Rectal smooth muscle tissue (tissue), 1 donor: Measurements from ENCODE around the gene PCYT1A.

Experiments
- H3K27ac ChIP-seq: one replicate; pipeline ENCODE4 v1.7.0; 2013; ENCODE audit warnings: low read depth, low read length, inconsistent platforms
- H3K27me3 ChIP-seq: one replicate; pipeline ENCODE4 v1.7.0; 2013; ENCODE audit warnings: low read length; ENCODE audit not compliant: control insufficient read depth, insufficient read depth
- H3K36me3 ChIP-seq: one replicate; pipeline ENCODE4 v1.7.0; 2013; ENCODE audit warnings: low read length; ENCODE audit not compliant: control insufficient read depth, insufficient read depth
- H3K4me1 ChIP-seq: one replicate; pipeline ENCODE4 v1.7.0; 2013; ENCODE audit warnings: low read length; ENCODE audit not compliant: control insufficient read depth, insufficient read depth
- H3K4me3 ChIP-seq: one replicate; pipeline ENCODE4 v1.7.0; 2013; ENCODE audit warnings: low read length
- H3K9ac ChIP-seq: one replicate; pipeline ENCODE4 v1.7.0; 2013; ENCODE audit warnings: low read length

PCYT1A gene

DNA sequence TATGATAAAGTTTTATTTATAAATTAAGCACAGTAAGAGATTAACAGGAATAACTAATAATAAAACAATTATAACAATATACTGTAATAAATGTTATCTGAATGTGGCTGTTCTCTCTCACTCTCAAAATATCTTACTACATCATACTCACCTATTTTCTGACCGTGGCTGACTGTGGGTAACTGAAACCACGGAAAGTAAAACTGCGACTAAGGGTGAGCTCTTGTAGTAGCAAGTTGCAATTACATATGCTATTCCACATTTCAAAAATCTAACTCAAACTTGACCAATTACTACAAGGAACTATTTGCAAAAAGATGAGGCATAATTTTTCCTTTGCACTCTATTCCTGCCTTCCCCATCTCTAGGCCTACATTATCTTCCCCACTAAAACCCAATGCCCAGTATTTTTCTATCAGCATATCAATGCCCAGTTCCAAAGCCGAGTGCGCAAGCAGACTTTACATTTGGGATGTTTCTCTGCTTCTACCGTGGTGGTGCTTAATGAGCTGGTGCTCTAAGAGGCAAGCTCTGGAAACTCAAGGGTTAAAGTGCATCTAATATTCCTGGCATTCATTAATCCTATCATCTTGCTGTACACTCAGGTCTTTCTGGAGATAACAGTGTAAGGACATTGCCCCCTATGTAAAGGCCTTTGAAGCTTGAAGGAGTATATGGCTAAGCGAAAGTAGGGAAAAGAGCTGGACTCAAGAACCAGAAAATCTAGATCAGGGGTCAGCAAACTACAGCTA lies 6.7 kb downstream of the PCYT1A start:
- Histone ChIP-seq H3K4me3 (no peak overlapping the region), H3K9ac (no peak overlapping the region), H3K27ac (no peak overlapping the region), H3K36me3 (no peaks in the 10 kb centered on the region), H3K27me3 (no peaks in the 10 kb centered on the region), H3K4me1 (no peaks in the 10 kb centered on the region)

- no peaks in the 10 kb centered on the region for H3K4me1 ChIP-seq
- peaks cover 8% of the 10 kb centered on the region for H3K36me3 ChIP-seq
- no peak overlapping the region for H3K4me3 ChIP-seq
- no peak overlapping the region for H3K27ac ChIP-seq
- H3K27me3 ChIP-seq = no peaks in the 10 kb centered on the region
- H3K9ac ChIP-seq = no peak overlapping the region
These were observed 12.4 kb downstream of the PCYT1A start for GRCh38 chr3:196275126-196275525.

GRCh38 chr3:196274585-196274984 lies 12.9 kb downstream of the PCYT1A start:
- peaks cover 8% of the 10 kb centered on the region for H3K36me3 ChIP-seq
- H3K4me3 ChIP-seq = no peak overlapping the region
- no peaks in the 10 kb centered on the region for H3K27me3 ChIP-seq
- no peaks in the 10 kb centered on the region for H3K4me1 ChIP-seq
- H3K9ac ChIP-seq = no peak overlapping the region
- H3K27ac ChIP-seq = no peak overlapping the region

DNA sequence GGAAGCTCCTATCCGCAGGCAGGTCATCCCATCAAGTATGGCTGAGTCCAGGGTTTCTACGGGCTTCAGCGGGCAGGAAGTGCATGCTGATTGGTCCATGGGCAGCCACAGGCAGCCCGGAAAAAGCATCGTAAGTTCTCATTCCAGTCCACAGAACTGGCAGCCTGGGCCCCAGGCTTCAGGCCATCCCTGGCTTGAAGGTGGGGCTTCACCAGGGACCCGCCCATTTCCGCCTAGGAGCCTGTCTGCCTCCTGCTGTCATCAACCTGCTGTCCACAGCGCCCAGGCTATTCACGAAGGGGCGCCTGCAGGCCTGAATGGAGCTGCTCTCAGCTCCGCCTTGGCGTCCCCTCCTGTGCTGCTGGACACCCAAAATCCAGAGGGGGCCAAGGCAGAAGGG lies 13.9 kb downstream of the PCYT1A start:
- Histone ChIP-seq H3K36me3 (peaks cover 8% of the 10 kb centered on the region), H3K9ac (no peak overlapping the region), H3K4me3 (no peak overlapping the region), H3K4me1 (no peaks in the 10 kb centered on the region), H3K27me3 (no peaks in the 10 kb centered on the region), H3K27ac (no peak overlapping the region)

GRCh38 chr3:196272826-196273225 lies 14.7 kb downstream of the PCYT1A start:
- Histone ChIP-seq H3K9ac (no peak overlapping the region), H3K4me1 (no peaks in the 10 kb centered on the region), H3K4me3 (no peak overlapping the region), H3K27me3 (no peaks in the 10 kb centered on the region), H3K36me3 (peaks cover 8% of the 10 kb centered on the region), H3K27ac (no peak overlapping the region)

DNA sequence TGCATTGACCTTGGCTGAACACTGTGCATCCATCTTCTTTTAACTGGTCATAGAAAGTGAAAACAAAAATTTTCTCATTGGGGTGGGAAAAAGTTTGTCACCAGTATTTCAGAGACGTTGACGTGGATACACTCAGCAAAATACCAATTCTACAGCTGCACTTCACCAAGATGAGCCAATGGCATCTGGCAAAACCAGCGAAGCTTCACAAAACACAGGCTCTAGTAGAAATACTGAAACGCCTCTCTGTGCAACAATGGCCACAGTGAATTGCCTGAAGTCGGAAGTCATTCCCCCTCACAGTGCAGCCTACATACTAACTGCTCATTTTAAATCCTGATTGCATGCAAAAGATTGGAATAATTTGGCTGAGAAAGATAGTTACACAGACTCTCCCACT lies 17.0 kb downstream of the PCYT1A start:
- Histone ChIP-seq H3K9ac (no peak overlapping the region), H3K27me3 (no peaks in the 10 kb centered on the region), H3K27ac (no peak overlapping the region), H3K4me1 (no peaks in the 10 kb centered on the region), H3K36me3 (peaks cover 8% of the 10 kb centered on the region), H3K4me3 (no peak overlapping the region)

- H3K36me3 ChIP-seq = peaks cover 8% of the 10 kb centered on the region
- no peaks in the 10 kb centered on the region for H3K27me3 ChIP-seq
- H3K4me3 ChIP-seq = no peak overlapping the region
- no peak overlapping the region for H3K9ac ChIP-seq
- no peaks in the 10 kb centered on the region for H3K4me1 ChIP-seq
- H3K27ac ChIP-seq = no peak overlapping the region
These were observed 19.0 kb downstream of the PCYT1A start for GRCh38 chr3:196268284-196269163.

- H3K4me3 ChIP-seq = no peak overlapping the region
- no peak overlapping the region for H3K27ac ChIP-seq
- H3K4me1 ChIP-seq = no peaks in the 10 kb centered on the region
- peaks cover 2% of the 10 kb centered on the region for H3K36me3 ChIP-seq
- H3K27me3 ChIP-seq = no peaks in the 10 kb centered on the region
- no peak overlapping the region for H3K9ac ChIP-seq
These were observed 23.7 kb downstream of the PCYT1A start for GRCh38 chr3:196263819-196264218.

- H3K36me3 ChIP-seq = peaks cover 2% of the 10 kb centered on the region
These were observed 26.7 kb downstream of the PCYT1A start for GRCh38 chr3:196260784-196261183.

GRCh38 chr3:196255776-196256175 lies 31.8 kb downstream of the PCYT1A start:
- Histone ChIP-seq H3K4me3 (no peak overlapping the region), H3K27ac (no peak overlapping the region)

More at GRCh38 chr3:196260784-196261183, 26.7 kb downstream of the PCYT1A start:
- H3K4me1 ChIP-seq = no peaks in the 10 kb centered on the region
- no peak overlapping the region for H3K27ac ChIP-seq
- H3K4me3 ChIP-seq = no peak overlapping the region
- no peak overlapping the region for H3K9ac ChIP-seq
- no peaks in the 10 kb centered on the region for H3K27me3 ChIP-seq

DNA sequence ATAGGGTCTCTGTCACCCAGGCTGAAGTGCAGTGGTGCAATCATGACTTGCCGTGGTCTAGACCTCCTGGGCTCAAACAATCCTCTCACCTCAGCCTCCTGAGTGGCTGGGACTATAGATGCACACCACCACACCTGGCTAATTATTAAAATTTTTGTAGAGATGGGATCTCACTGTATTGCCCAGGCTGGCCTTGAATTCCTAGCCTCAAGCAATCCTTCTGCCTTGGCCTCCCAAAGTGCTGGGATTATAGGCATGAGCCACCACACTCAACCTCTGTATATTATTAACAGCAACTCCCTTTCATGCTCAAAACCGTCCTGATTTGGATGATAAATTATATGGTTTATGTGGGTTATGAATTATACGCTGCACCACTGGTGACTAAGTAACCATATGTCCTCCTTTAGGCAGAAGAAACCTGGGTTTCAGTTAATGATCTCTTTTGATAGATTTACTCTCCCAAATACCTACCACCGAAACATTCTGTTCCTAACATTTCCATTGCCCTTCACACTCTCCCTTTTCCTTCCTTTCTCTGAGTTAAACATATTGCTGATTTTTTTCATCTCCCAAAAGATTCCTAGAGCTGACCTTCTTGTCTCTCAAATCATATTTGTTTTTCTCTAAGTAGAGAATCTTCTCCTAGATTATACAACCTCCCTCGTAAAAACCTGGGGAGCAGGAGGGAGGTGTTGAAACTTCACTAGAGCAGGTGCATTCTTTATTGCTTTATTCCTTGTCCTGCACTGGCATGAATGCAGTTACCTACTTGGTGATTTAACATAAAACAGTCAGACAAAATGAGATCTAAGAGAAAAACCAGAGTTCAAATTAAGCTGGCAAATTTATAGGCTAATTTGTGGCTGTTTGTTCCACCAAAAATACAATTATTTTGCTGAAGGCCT lies 32.9 kb downstream of the PCYT1A start:
- Histone ChIP-seq H3K4me3 (no peak overlapping the region), H3K27ac (no peak overlapping the region), H3K36me3 (no peaks in the 10 kb centered on the region), H3K4me1 (no peaks in the 10 kb centered on the region), H3K27me3 (no peaks in the 10 kb centered on the region), H3K9ac (no peak overlapping the region)

More at GRCh38 chr3:196255776-196256175, 31.8 kb downstream of the PCYT1A start:
- Histone ChIP-seq H3K9ac (no peak overlapping the region), H3K36me3 (no peaks in the 10 kb centered on the region), H3K4me1 (no peaks in the 10 kb centered on the region), H3K27me3 (no peaks in the 10 kb centered on the region)

DNA sequence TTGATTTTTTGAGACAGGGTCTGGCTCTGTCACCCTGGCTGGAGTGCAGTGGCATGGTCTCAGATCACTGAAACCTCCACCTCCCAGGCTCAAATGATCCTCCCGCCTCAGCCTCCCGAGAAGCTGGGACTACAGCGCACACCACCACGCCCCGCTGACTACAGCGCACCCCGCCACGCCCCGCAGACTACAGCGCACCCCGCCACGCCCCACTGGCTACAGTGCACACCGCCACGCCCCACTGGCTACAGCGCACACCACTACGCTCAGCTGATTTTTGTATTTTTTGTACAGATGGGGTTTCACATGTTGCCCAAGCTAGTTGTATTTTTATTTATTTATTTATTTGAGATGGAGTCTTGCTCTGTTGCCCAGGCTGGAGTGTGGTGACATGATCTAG lies 35.6 kb downstream of the PCYT1A start:
- Histone ChIP-seq H3K4me3 (no peak overlapping the region), H3K27ac (no peak overlapping the region), H3K9ac (no peak overlapping the region), H3K4me1 (no peaks in the 10 kb centered on the region), H3K27me3 (no peaks in the 10 kb centered on the region), H3K36me3 (peaks cover 10% of the 10 kb centered on the region)
